GM20431 (cell line): ENCODE data around the gene PGGHG.
"Not testable (repeated sequence)": the region's sequence is repeated elsewhere in the genome, so short reads cannot be mapped to it uniquely, and the experiment has no call there.

Experiments
- in situ Hi-C: fragments of 300-500 bp; cut with MseI, MboI; formaldehyde crosslinking; loops from one replicate; pipeline ENCODE4 v1.15.0; 2020; ENCODE audit warnings: low sequenced_read_pairs; ENCODE audit not compliant: unreplicated experiment

PGGHG gene

GRCh38 chr11:284105-285020 is 4.6 kb upstream of the PGGHG start:
- in situ Hi-C loops: no loop called here

- in situ Hi-C loops: no loop called here
Observed at GRCh38 chr11:285021-285893, 3.7 kb upstream of the PGGHG start.

GRCh38 chr11:285894-286220 is 3.1 kb upstream of the PGGHG start:
- in situ Hi-C loops: no loop called here

- in situ Hi-C loops: not testable (repeated sequence)
Observed at GRCh38 chr11:286977-287820, 1.7 kb upstream of the PGGHG start.

- in situ Hi-C loops: no loop called here
Observed at GRCh38 chr11:287821-288477, 977 bp upstream of the PGGHG start.

- in situ Hi-C loops: no loop called here
Observed at GRCh38 chr11:289398-289711, 429 bp downstream of the PGGHG start.

GRCh38 chr11:289712-290620 is 1.0 kb downstream of the PGGHG start:
- in situ Hi-C loops: no loop called here

GRCh38 chr11:290621-291231 is 1.8 kb downstream of the PGGHG start:
- in situ Hi-C loops: no loop called here

GRCh38 chr11:291281-292210 is 2.6 kb downstream of the PGGHG start:
- in situ Hi-C loops: no loop called here

GRCh38 chr11:292211-293121 is 3.5 kb downstream of the PGGHG start:
- in situ Hi-C loops: no loop called here

- in situ Hi-C loops: no loop called here
Observed at GRCh38 chr11:293271-293851, 4.4 kb downstream of the PGGHG start.

GRCh38 chr11:293852-294661 is 5.1 kb downstream of the PGGHG start:
- in situ Hi-C loops: no loop called here

GRCh38 chr11:294780-295179 is 5.9 kb downstream of the PGGHG start:
- in situ Hi-C loops: no loop called here

GRCh38 chr11:295351-296170 is 6.6 kb downstream of the PGGHG start:
- in situ Hi-C loops: no loop called here
